ENCODE results near the gene CAPN5. TPM values are rescaled to one million over a fixed set of nuclear protein-coding genes. Genes with fewer than 3 reads are reported as not detected.

Gene CAPN5
- total and polyA plus RNA-seq, 11 donors: 1.1 to 4.5 (median 2.1) TPM

DNA sequence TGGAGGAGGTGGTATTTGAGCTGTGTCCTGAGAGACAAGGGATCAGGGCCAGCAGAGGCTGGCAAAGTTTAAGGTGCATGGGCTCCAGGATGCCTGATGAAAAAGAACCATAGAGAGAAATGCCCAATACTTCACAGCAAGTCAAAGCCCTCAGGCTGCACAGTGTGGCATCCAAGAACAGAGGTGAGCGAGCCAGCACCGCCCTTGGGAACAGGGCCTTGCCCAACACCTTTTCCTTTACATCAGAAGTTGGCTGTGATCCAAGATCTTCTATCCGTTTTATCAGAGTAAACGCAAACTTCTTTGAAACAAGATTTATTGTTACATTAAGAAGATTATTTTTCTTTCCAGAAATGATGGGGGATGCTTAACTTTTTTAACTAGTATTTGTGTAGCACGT, 31.2 kb upstream of the CAPN5 start:
- Histone ChIP-seq H3K4me3 (no peak overlapping the region), H3K9me3 (no peaks in the 10 kb centered on the region), H3K27ac (no peak overlapping the region), H3K27me3 (peaks cover 7 to 60% (median 22%) of the 10 kb centered on the region in 9 donors), H3K4me1 (peaks cover 0 to 12% (median 7%) of the 10 kb centered on the region in 12 donors), H3K36me3 (no peaks in the 10 kb centered on the region)
- ATAC-seq (no peak), DNase-seq (no peak)
- intact Hi-C loops (cut with DNase I): loop anchor here in 3 of 10 donors (10.0 kb wide), 2 partner anchors 111 to 231 kb away; no protein-coding TSS in a partner anchor
- TF ChIP-seq, protein P1, sequence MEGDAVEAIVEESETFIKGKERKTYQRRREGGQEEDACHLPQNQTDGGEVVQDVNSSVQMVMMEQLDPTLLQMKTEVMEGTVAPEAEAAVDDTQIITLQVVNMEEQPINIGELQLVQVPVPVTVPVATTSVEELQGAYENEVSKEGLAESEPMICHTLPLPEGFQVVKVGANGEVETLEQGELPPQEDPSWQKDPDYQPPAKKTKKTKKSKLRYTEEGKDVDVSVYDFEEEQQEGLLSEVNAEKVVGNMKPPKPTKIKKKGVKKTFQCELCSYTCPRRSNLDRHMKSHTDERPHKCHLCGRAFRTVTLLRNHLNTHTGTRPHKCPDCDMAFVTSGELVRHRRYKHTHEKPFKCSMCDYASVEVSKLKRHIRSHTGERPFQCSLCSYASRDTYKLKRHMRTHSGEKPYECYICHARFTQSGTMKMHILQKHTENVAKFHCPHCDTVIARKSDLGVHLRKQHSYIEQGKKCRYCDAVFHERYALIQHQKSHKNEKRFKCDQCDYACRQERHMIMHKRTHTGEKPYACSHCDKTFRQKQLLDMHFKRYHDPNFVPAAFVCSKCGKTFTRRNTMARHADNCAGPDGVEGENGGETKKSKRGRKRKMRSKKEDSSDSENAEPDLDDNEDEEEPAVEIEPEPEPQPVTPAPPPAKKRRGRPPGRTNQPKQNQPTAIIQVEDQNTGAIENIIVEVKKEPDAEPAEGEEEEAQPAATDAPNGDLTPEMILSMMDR (IDR thresholded peaks at IDR 0.05): no peak
- TF ChIP-seq POLR2A (IDR thresholded peaks at IDR 0.05): no peak
- 54 to 63% (median 58%) methylated on average over 5 of the region's 5 CpGs for WGBS, 4 donors

DNA sequence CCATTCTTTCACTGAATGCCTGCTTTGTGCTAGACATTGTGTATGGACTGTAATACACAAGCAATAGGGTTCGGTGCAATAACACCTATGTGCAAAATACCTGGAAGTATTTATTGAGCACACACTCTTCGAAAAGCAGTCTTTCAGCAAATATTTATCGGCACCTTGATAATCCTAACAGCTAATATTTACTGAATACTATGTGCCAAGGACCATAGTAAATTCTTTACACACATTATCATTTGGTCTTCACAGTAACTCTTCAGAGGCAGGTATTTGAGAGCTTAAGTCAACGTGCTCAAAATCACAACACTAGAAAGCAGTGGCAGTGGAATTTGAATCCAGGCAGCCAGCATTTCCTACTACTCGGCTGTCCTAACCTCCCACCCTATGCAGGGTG, 30.4 kb upstream of the CAPN5 start:
- intact Hi-C loops (cut with DNase I): loop anchor here in 3 of 10 donors (10.0 kb wide), 2 partner anchors 112 to 232 kb away; no protein-coding TSS in a partner anchor
- no peak for DNase-seq
- Histone ChIP-seq H3K9me3 (no peaks in the 10 kb centered on the region), H3K4me1 (peaks cover 0 to 12% (median 7%) of the 10 kb centered on the region in 12 donors), H3K27ac (no peak overlapping the region), H3K4me3 (no peak overlapping the region), H3K36me3 (no peaks in the 10 kb centered on the region), H3K27me3 (peaks cover 13 to 60% (median 30%) of the 10 kb centered on the region in 9 donors)
- TF ChIP-seq, protein P1 (IDR thresholded peaks at IDR 0.05): no peak
- TF ChIP-seq POLR2A (IDR thresholded peaks at IDR 0.05): no peak
- ATAC-seq: no peak
- 62 to 70% (median 66%) methylated on average over 5 of the region's 5 CpGs for WGBS, 4 donors

DNA sequence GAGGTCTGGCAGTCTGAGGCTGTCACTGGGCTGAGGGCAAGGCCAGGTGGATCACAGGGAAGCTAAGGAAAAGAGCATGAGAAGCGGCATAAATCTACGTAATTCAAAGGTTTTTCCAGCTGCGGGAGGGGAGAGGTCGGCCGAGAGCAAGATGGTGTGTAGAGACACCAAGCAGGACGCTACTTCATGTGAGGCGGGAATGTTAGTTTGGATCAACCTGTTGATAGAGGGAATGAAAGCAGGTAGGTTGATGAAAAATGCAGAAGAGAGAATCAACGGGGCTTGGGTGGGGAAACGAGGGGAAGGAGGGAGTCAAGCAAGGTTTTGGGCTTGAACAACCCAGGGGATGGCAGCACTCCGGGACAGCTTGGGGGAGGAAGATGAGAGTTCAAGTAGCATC, 29.7 kb upstream of the CAPN5 start:
- H3K4me1 ChIP-seq: peaks cover 0 to 12% (median 7%) of the 10 kb centered on the region in 12 donors
- intact Hi-C loops (cut with DNase I): loop anchor here in 3 of 10 donors (10.0 kb wide), 2 partner anchors 112 to 232 kb away; no protein-coding TSS in a partner anchor
- no peak overlapping the region for H3K4me3 ChIP-seq
- H3K27me3 ChIP-seq: peaks cover 13 to 60% (median 32%) of the 10 kb centered on the region in 9 donors
- DNase-seq: no peak
- ATAC-seq: no peak
- TF ChIP-seq POLR2A (IDR thresholded peaks at IDR 0.05): no peak
- TF ChIP-seq, protein P1 (IDR thresholded peaks at IDR 0.05): no peak
- H3K27ac ChIP-seq: no peak overlapping the region
- no peaks in the 10 kb centered on the region for H3K36me3 ChIP-seq
- H3K9me3 ChIP-seq: no peaks in the 10 kb centered on the region
- 79 to 85% (median 84%) methylated on average over 10 of the region's 10 CpGs for WGBS, 4 donors

DNA sequence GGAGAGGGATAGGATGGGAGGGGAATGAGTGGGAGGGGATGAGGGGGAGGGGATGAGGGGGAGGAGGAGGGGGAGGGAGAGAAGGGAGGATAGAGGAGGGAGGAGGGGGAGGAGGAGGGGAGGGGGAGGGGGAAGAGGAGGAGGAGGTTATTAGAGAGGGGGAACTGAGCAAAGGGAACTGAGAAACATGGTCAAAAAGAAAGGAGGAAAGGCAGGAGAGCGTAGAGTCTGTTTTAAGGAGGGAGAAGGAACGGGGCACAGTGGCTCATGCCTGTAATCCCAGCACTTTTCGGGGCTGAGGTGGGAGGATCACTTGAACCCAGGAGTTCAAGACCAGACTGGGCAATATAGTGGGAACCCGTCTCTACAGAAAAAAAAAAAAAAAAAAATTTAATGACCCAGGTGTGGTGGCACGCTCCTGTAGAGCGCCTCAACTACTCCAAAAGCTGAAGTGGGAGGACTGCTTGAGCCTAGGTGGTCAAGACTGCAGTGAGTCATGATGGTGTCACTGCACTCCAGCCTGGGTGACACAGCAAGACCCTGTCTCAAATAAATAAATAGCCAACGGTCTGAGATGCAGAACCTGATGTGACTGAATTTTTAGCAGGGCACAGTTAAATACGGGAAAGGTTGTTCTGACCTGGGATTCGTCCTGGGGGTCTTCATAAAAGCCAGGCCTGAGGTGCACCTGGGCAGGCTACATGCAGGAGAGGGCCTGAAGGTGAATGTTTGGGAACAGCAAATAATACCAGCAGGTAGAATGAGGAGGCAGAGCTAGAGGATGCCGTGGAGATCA, 28.5 kb upstream of the CAPN5 start:
- intact Hi-C loops (cut with DNase I): loop anchor here in 3 of 10 donors (10.0 kb wide), 2 partner anchors 113 to 233 kb away; no protein-coding TSS in a partner anchor
- Histone ChIP-seq H3K4me3 (no peak overlapping the region), H3K36me3 (no peaks in the 10 kb centered on the region), H3K9me3 (no peaks in the 10 kb centered on the region), H3K4me1 (peaks cover 0 to 12% (median 7%) of the 10 kb centered on the region in 12 donors), H3K27ac (no peak overlapping the region), H3K27me3 (peaks cover 13 to 64% (median 33%) of the 10 kb centered on the region in 9 donors)
- ATAC-seq (no peak), DNase-seq (no peak)
- 85 to 88% (median 88%) methylated on average over 10 of the region's 10 CpGs for WGBS, 4 donors
- no peak for TF ChIP-seq POLR2A (IDR thresholded peaks at IDR 0.05)
- TF ChIP-seq, protein P1 (IDR thresholded peaks at IDR 0.05): no peak
